Measurements from ENCODE around the gene SIT1.

Gene SIT1

DNA sequence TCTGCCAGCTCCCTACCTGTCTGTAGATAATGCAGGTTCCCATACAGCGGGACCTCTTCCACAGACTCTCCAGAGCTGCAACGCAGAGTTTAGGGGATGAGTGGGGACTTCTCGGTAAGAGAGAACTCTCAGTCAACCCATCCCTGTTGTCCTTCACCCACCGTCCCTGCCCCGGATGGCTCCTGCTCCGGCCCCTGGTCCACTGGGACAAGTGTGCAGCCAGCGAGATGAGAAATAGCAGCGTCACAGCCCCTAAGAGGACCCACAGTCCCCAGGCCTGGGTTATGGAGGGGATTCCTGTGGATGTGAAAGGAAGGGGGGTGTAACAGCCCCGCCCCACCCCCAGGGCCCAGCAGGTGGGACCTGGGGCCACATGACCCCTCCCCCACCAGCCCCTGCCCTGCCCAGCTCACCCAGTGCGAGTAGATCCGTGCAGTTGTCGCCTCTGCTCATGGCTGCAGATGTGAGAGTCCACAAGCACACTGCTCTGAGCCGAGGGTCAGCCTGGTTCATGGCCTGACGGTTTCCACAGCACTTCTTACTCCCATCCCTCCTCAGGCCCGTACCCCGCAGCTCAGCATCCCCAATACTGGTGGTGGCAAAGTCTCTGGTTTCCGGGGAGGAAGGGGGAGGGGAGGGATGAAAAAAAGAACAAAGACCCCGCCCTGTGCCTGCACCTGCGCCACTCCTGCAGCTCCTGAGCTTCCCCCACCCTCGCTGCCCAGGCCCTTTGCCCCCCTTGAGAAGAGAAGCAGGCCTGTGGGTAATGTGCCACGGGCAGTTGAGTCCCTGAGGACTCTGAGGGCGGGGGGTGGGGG is at the start of gene SIT1:
Gene SIT1, minus strand, starts transcription at position 591 of the 818 bp plus-strand sequence. Its CDS starts 78 bp downstream, at position 513.
- DNase-seq, result peak; percentile 28 to 48

- no peak for DNase-seq
Measured at GRCh38 chr9:35700031-35700430, 49.3 kb upstream of the SIT1 start.

DNA sequence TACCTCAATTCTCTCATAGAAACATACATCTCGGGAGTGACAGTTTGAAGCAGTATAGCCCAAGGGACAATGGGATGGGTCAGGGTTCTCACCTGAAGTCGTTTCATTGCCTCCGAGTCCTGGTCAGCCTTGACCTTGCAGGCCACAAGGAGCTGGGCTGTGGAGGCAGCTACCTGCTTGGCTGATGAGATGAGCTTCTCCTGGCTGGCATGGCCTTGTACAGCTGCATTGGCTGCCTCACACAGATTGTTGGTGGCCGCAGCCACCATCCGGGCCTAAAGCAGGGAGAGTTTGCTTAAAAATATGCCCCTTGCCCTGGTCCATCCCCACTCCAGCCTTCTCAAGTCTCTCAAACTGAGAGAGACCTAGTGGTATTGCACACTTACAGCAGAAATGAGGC is 47.5 kb upstream of the SIT1 start:
- no peak for DNase-seq

DNA sequence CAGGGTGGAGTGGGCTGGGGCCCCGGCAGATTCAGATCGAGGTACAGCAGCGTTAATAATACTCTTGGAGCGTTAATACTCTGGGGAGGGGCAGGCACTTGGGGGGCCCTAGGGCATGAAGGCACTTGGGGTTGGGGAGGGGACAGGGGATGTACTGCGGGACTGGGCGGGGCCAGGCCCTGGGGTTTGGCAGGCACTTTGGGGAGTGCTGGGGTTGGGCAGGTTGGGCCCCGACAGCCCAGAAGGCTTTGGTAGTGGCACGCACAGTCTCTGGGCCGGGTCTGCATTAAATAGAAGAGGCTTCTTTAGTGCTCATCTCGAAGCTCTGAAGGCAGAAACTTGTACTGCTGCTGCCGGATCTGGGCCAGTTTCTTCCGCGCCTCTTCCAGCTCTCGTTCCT is 46.8 kb upstream of the SIT1 start:
- no peak for DNase-seq

GRCh38 chr9:35696520-35697215 is 45.9 kb upstream of the SIT1 start:
- DNase-seq, result peak; percentile 59 to 67

DNA sequence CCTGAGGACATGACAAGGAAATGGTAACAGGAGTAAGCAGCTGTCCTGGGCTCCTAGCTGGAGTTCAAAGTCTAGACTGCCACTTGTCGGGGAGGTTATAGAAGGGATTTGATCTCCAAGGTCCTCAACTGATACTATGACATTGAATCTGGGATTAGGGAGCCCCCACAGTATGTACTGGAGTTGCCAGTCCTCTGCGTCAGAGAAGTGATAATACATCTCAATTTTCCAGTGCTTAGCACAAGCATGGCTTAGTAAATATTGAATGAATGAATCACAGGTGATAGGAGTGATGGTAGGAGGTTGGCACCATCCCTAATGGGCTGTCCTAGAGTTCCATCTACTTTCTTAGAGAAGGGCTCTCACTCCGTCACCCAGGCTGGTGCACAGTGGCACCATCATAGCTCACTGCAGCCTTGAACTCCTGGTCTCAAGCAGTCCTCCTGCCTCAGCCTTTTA is 45.2 kb upstream of the SIT1 start:
- no peak for DNase-seq

GRCh38 chr9:35691757-35692301 is 41.1 kb upstream of the SIT1 start:
- DNase-seq, result no peak

- DNase-seq, result no peak
Measured at GRCh38 chr9:35691334-35691650, 40.6 kb upstream of the SIT1 start.

- peak in 1 of 2 donors; percentile 23 for DNase-seq
Measured at GRCh38 chr9:35690614-35691333, 40.0 kb upstream of the SIT1 start.

GRCh38 chr9:35690294-35690613 is 39.5 kb upstream of the SIT1 start:
- no peak for DNase-seq

DNA sequence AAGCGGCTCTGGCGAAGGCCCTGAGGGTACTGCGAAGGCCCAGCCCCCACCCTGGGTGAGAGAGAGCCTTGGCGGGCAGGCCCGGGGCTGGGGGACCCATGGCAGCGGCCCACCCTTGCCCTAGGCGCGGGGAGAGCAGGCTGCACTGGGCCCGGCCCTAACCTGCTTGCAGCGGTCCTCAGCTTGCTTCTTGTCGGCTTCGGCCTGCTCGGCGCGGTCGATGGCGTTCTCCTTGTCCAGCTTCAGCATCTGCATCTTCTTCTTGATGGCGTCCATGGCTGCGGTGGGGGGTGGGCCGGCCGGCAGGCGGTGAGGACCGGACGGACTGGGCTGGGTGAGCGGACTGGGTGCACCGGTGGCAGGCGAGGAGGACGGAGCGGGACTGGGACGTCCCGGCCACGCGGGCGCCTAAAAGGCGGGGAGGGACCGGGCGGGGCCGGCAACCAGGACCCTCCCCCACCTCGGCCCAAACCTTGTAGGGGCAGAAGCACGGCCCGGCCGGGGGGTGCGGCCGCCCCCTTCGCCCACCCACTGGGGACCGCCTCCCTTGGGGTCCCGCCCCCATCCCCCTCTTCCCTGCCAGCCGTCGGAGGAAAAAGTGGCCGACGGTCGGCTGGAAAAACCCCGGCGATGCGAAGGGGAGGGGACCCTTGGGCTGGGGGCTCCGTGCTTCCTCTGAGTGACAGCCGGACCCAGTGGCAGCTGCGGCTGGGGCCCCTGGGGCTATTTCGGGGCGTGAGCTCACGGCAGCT is 39.0 kb upstream of the SIT1 start, which contains the start of gene TPM2:
Gene TPM2, minus strand, starts transcription at position 384 of the 752 bp plus-strand sequence. Its CDS starts 108 bp downstream, at position 276.
- DNase-seq, result no peak

DNA sequence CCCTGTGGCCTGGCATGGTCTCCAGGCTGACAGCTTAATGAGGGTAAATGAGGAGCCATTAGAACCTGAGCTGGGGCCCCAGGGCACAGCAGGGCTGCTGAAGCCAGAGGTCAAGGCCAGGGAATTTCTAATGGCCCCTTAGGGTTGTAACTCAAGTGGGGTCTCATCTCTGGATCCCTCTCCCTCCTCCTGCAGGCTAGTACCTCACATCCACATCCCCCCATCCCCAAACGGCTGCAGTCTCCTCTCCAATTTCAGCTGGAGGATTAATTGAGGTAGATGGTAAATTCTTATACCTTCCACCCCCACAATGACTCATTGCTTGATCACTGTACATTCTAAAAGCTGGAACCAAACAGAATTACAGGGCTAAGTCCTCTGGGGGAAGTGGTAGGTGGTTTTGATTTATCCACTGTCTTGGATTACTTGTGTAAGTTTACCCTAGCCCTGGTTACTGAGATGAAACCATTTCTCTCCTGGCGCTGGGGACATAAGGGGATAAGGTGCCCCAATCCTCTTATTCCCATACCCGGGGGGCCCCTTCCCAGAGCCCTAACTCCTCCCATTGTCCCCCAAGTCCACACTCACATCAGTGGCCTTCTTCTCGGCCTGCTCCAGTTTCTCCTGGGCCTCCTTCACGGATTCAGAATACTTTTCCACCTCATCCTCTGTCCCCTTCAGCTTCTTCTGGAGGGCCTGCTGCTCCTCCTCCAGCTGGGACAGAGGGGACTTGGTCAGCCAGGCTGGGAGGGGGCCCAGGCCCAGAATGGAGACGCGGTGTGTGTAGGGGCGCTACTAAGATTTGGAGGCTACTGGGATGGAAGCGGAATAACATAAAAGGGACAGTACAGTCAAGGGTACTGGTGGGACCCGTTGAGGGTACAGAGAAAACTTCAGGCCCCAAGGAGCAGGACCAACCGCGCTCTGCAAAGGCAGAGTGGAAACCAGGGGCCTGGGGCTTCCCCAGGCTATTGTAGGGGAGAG is 38.1 kb upstream of the SIT1 start:
- DNase-seq, result no peak

- no peak for DNase-seq
Measured at GRCh38 chr9:35687972-35688557, 37.3 kb upstream of the SIT1 start.

GRCh38 chr9:35687306-35687705 is 36.6 kb upstream of the SIT1 start:
- no peak for DNase-seq

GRCh38 chr9:35686222-35687203 is 35.8 kb upstream of the SIT1 start:
- DNase-seq, result no peak

GRCh38 chr9:35685506-35685905 is 34.8 kb upstream of the SIT1 start:
- no peak for DNase-seq

GRCh38 chr9:35684921-35685320 is 34.2 kb upstream of the SIT1 start:
- no peak for DNase-seq

GRCh38 chr9:35683323-35683722 is 32.6 kb upstream of the SIT1 start:
- no peak for DNase-seq

DNA sequence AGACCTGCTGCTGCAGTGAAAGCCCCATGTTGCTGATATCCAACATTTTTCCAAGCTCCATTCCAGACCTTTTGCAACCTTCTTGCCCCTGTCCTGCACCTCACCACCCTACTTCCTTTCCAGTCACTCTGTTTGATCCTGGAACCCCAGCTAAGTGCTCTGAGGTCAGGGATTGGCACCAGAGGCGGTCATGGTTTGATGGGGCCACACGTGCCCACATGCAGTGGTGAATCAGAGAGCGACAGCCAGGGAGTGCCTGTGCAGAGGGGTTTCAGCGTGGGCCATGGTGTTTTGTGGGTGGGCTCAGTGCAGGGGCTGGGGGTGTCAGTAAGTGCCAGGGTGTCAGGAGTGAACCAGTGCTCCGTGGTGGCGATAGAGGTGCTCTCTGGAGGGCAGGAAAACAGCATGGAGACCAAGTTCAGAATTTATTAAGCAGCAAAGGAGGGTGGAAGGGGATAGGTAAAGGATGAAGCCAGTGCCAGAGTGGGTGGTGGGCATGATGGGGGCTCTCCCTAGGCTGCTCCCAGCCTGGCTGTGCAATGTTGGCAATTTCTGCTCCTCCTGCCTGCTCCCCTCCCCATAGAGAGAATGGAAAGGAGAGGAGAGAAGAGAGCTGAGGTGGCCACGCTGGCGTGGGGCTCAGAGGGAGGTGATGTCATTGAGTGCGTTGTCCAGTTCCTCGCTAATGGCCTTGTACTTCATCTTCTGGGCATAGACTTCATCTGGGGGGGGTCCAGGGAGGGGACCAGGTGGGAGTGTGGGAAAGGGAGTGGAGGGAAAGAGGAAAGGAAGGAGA is 32.0 kb upstream of the SIT1 start:
- DNase-seq, result no peak

Measured in CD4-positive, alpha-beta T cell treated with Interleukin-1 beta for 1 hour (primary cell).